Measurements from ENCODE around the gene MACROD2.
A peak's percentile ranks its signal among the peaks of the same experiment; 100 is the strongest.

MACROD2 gene

GRCh38 chr20:14778096-14778495 lies 782.8 kb downstream of the MACROD2 start:
- no peak for FAIRE-seq

DNA sequence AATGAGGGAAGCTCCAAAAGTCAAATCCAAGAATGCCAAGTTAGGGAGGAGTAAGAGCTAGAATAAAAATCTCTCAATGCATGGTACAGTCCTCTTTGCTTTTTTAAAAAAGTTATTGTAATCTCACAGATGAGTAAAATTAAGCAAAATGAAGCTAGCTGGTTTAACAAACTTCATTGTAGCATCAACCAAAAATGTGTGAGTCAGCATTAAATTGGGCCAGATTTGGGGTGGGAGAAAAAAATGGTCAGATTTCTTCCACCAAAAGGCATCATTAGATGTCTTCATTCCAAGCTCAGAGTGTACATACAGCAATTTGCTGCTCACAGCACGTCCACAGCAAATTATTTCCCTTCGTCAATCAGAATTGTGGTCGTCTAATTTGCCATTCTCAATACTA lies 783.6 kb downstream of the MACROD2 start:
- no peak for FAIRE-seq

- FAIRE-seq = peak; percentile 14
Observed at GRCh38 chr20:14780508-14780907, 785.2 kb downstream of the MACROD2 start.

GRCh38 chr20:14782731-14783130 lies 787.4 kb downstream of the MACROD2 start:
- no peak for FAIRE-seq

GRCh38 chr20:14783766-14784165 lies 788.5 kb downstream of the MACROD2 start:
- FAIRE-seq = no peak

DNA sequence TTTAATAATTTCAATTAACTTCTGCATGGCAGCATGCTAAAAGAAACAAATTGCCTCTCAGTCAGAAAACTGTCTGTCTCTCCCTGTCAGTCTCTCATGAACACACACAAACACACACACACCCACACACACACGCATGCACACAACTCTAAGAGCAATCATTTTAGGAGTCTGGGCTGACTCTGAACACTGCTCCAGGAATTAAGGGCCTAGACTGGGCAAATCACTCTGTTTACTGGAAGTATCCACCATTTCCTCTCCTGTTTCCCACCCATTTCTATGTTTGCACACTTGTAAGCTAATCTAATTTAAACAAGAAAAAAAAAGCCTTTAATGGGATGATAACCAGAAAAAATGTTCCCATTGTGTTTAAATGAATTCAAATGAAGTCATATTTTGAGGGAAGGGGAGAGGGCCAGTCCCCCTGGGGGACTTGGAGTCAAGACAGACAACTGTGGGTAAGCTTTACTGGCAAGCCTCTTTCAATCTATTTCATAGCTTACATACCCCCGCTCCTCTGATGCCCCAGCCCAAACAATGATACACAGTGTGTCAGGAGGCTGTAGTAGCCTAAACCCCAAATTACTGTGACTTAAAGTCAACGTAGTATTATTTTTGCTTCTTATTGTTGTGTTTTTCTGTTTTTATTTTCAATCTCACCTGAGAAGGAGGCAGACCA lies 789.9 kb downstream of the MACROD2 start:
- no peak for FAIRE-seq

DNA sequence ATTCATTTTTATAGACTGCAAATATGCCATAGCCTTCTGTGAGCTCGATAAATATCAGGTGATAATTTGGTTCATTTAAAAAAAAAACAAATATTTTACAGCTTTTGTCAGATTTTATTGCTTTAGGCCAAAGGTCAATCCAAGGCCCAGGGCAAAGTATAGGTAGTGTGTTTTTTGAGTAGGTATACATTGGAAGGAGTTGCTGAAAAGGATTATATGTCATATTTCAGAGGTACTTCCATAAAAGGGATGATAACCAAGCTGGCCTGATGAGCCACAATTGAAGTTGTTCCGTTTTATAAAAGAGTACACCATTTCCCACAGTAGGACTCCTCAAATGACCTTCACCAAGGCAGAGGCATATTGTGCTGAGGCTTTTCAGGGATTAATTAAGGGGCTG lies 794.9 kb downstream of the MACROD2 start:
- FAIRE-seq = no peak

GRCh38 chr20:14790771-14791620 lies 795.7 kb downstream of the MACROD2 start:
- FAIRE-seq = no peak

GRCh38 chr20:14792915-14793314 lies 797.6 kb downstream of the MACROD2 start:
- no peak for FAIRE-seq

DNA sequence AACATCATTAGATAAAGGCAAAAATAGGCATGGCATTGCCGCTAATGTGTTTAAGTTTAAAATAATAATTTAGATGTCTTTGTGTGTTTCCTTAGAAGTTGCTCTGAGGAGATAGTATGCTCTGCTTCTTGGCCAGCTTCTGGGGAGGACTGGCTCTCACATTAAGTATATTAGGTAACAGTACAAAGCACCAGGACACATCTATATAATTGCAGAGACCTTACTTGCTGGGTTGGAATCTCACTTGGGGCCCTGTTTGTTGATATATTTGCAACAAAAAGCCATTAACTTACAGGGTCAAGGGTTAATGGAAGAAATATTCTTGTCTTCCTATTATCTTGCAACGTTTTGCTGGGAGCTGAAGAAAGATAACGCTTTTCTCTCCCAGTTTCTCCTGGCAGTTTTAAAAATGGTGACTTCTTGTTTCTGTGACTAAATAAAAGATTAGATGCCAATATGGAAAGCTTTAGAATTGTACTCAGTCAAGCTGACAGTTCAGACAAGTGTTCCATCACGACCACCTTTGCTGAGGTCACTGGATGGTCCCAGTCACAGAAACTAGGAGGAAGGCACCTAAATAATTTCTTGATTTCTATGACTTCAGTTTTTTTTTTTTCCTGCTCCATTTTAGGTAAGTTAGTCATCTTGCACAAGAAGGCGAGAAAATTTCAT lies 804.4 kb downstream of the MACROD2 start:
- FAIRE-seq = no peak

DNA sequence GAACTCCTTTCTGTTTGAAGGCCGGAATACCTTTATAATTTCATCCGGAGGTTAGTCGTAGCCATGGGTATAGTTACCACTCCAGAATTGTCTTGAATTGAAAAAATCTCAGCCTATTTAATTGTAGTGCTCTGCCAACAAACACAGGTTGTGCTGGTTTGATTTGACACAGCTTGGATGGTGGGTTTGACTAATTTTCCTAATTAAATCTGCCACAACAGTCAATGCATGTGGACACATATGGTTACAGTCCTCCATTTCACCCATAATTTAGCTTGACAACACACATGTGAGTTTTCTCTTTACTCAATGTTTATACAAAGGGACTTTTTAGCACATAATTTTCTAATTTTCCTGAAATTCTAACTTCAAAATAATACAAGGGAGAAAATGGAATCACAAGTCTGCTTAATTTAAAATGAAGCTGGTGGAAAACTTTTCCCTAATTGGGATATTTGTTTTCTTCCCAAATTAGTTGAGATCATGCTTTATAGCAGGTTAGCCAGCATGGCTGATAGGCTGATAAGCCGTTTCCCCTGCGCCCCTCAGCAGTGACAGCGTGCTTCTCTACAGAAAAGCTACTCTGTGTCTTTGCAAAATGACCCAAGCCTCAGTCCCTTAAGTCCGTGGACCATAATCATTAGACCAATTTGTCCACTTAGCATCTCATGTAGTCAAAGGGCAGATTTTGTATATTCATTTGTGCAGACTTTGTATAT lies 805.5 kb downstream of the MACROD2 start:
- no peak for FAIRE-seq

DNA sequence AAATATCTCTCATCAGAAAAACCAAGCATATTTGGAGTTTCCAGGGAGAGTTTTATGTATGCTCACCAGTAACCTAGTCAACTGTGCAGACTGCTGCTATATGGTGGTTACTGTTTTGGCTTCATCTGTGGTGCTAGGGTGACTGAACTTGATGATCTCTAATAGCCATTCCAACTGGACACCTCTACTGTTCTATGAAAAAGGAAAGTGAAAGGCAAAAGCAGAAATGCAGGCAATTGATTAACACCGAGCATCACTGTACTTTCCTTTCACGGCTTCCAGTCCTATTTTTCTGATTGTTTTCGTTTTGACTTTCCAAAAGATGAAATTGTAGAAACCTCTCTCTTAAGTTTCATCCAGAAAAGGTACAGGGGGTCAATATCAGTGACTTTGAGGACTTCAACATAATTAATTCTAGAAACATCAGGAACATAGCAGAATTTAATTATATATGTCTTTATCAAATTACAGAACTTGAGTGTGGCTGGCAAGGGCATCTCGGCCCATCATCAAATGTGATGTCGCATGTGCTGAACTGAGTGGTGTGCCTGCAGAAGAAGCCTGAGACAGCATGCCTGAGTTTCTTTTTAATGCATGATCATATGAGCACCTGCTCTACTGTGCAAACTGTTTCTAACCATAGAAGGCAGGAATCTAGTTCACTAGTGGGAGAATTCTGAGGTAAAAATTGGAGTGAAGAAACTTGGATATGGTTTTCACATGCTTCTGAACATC lies 806.4 kb downstream of the MACROD2 start:
- no peak for FAIRE-seq

DNA sequence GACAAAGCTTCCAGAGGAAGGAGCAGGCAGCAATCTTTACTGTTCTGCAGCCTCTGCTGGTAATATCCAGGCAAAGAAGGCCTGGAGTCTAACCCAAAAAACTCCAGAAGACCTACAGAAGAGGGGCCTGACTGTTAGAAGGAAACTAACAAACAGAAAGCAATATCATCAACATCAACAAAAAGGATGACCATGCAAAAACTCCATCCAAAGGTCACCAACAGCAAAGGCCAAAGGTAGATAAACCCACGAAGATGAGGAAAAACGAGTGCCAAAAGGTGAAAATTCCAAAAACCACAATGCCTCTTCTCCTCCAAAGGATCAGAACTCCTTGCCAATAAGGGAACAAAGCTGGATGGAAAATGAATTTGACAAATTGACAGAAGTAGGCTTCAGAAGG lies 811.9 kb downstream of the MACROD2 start:
- FAIRE-seq = no peak

- FAIRE-seq = no peak
Observed at GRCh38 chr20:14815340-14815739, 820.0 kb downstream of the MACROD2 start.

DNA sequence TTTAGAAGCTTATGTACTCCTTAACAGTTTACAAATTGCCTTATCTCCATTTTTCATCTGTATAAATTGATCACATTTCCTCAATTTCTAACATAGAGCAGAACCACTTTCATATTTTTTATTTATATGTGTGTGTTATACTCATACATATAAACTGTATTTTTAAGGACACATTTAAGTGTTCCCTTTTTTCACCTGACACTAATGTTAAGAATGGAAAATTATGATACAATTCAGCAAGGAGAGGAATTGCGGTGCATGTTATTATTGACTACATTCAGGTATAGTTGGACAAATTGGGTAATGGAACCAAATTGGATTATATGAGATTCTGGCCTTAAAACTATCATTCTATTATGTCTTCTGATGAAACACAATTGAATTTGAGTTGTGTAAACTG lies 821.2 kb downstream of the MACROD2 start:
- no peak for FAIRE-seq

DNA sequence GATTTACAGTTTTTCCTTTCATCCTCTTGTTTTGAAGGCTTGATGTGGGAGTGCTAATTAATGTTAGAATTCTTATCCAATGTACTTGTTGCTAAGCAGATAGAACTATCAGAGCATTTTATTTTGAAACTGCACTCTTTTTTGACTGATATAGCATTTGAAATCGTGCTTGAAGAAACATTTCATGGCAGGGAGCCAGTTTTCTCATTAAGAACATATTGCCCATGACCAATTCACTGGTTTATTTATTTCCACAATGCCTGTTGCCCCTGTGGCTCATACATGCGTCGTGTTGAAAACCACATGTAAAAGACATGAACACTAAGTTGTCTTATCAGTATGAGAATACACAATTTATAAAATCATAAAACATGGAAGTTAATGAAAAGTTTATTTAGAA lies 821.8 kb downstream of the MACROD2 start:
- FAIRE-seq = no peak

GRCh38 chr20:14820771-14821170 lies 825.5 kb downstream of the MACROD2 start:
- no peak for FAIRE-seq

DNA sequence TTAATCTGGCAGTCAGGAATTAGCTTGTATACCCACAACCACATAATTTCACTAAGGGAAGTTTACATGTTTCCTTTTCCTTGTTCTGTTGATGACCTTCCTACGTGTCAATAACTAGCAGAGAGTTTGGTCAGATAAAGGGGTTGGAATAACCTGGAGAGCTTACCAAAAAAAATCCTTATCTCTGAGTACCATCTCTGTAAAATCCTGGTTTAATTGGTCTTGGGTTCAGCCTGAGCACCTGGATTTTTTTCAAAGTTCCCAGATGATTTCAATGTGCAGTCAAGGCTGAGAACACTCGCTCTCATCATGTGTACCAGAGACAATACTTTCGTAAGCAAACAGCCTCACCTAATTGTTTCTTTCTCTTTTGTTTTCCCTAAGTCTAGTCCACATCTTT lies 825.9 kb downstream of the MACROD2 start:
- no peak for FAIRE-seq

GRCh38 chr20:14824996-14825395 lies 829.7 kb downstream of the MACROD2 start:
- no peak for FAIRE-seq

DNA sequence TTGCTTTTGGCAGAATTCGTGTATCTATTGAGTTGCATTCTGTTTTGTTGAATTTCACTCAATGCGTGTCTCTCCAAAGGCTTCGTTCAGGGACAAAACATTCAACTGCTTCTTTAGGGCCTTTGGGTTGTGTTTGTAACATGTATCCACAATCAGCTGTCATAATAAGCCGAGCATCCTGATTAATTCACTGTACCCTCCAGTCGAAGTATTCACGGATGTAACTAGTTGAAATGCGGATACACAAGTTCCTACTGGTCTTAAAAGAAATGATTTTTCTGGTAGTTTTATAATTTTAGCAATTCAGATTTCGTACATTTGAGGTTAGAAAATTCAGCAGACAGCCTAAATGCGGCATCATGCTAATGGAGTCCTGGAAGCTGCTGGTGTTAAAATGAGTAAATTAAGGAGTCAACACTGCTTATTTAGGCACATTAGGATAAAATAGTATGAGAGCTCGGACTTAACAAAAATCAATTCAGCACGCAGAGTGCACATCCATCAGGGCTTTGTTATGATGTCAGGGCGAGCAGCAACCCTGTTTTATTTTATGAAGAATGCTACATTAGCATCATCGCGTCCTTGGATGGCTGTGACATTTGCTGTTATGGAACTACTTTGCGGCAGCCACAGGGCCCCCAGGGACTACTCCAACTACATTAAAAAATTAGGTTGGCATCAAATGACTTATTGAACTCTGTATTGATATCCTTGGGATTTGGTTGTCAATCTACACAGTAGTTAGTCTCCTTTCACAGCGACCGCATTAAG lies 831.4 kb downstream of the MACROD2 start:
- no peak for FAIRE-seq

GRCh38 chr20:14828459-14828858 lies 833.1 kb downstream of the MACROD2 start:
- FAIRE-seq = no peak

DNA sequence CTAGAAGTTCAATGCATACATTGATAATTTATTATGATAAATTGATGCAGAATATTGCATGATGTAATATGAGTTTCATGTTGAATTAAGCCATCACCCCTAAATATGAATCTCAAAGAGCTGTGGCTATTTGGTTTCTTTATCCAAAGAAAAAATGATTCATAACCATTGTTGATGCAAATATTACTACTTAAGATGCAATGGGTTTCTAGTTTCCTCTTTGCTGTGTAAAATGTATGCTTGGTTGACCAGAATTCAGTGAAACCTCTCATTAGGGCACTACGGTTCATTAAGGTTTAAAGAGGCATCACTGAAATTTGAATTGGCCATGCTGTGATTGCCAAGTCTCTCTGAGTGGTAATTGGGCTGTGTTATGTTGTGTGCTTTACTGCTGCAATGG lies 834.6 kb downstream of the MACROD2 start:
- no peak for FAIRE-seq

Measured in colon (tissue), 2 donors.